ENCODE data around the gene DNTT. TPM values are rescaled to one million over a fixed set of nuclear protein-coding genes. Genes with fewer than 3 reads are reported as not detected.

Gene DNTT
- total and polyA plus RNA-seq, 9 of the 15 experiments (the other 6 are each of a cell fraction or from before 2014, with no cell fraction given): not detected

- DNase-seq (ENCODE audit: extremely low read depth in 1 of 4, low spot score in 3 of 4) (peak; percentile 55 to 63 (median 60)), FAIRE-seq (peak; percentile 78), ATAC-seq (peak; percentile 80)
- H3K4me2 ChIP-seq (ENCODE audit: insufficient read depth, low read length): no peak overlapping the region
- BruUV-seq (replicated peaks): no TSS peak
- H3K9me3 ChIP-seq (replicated peaks; ENCODE audit: control insufficient read depth, insufficient read depth, low read depth, low read length): no peaks in the 10 kb centered on the region
- intact Hi-C loops (cut with micrococcal nuclease): loop anchor here (10.0 kb wide), 1 partner anchor 374 kb away; no protein-coding TSS in a partner anchor
- H3K36me3 ChIP-seq (ENCODE audit: control insufficient read depth, insufficient read depth, low read length): no peaks in the 10 kb centered on the region
- no peaks in the 10 kb centered on the region for H3K79me2 ChIP-seq (ENCODE audit: control insufficient read depth, insufficient read depth, low read length)
- H3K27me3 ChIP-seq (ENCODE audit: control insufficient read depth in 2 of 2, insufficient read depth in 2 of 2, low read length in 2 of 2): peaks cover 0 to 14% of the 10 kb centered on the region in 2 experiments; a peak in 2 of 5 replicates
- H4K20me1 ChIP-seq (replicated peaks; ENCODE audit: control insufficient read depth, insufficient read depth, low read length): 0 out of 2 replicates have a peak, but pooled peaks cover 5% of the 10 kb centered on the region
- 10% methylated on average over 13 of the region's 16 CpGs for WGBS (ENCODE audit: insufficient coverage, low coverage, missing lambda C conversion rate)
- H3K27ac ChIP-seq (ENCODE audit: extremely low read depth, low read depth, low read length): no peak overlapping the region
- POLR2A ChIA-PET: interaction anchor here (0.5 kb wide), 1 partner anchor 45 kb away, joined by 3 read pairs; no protein-coding TSS in a partner anchor
- H3K4me1 ChIP-seq (replicated peaks in 1 of 2; ENCODE audit: control insufficient read depth in 2 of 2, insufficient read depth in 2 of 2, low read length in 2 of 2): peaks cover 0 to 14% of the 10 kb centered on the region in 2 experiments; a peak in 2 of 5 replicates
- no peaks in the 10 kb centered on the region for H3K9me1 ChIP-seq (ENCODE audit: control insufficient read depth, insufficient read depth, low read length)
- in situ Hi-C loops (cut with MboI): no loop called here
- H3K9ac ChIP-seq (ENCODE audit: insufficient read depth in 1 of 2, low read depth in 2 of 2, low read length in 2 of 2): no peak overlapping the region
- CTCF ChIA-PET (ENCODE audit: low intra/inter-chr PET ratio): no interaction called here
- no peak overlapping the region for H3K4me3 ChIP-seq
- H2AFZ ChIP-seq (ENCODE audit: low read depth, low read length): no peak overlapping the region
- TF ChIP-seq TEAD1 (CRISPR knock-in tag; IDR thresholded peaks at IDR 0.05): 0 out of 4 replicates have a peak, but pooled peaks of 1 of the 2 experiments have one; percentile 37
- TF ChIP-seq ETS1 (conservative IDR thresholded peaks at IDR 0.05; ENCODE audit: control insufficient read depth, low read depth, low read length): no peak
- peak; percentile 17; the same call in 1 of the 2 replicates for TF ChIP-seq STAG1 (CRISPR knock-in tag; IDR thresholded peaks at IDR 0.05; ENCODE audit: borderline replicate concordance)
- TF ChIP-seq SMAD4 (CRISPR knock-in tag; conservative IDR thresholded peaks at IDR 0.05): no peak
- no peak for TF ChIP-seq TFE3 (CRISPR knock-in tag; IDR thresholded peaks at IDR 0.05)
- TF ChIP-seq ATF4 (CRISPR knock-in tag; IDR thresholded peaks at IDR 0.05): no peak
- TF ChIP-seq CLOCK (CRISPR knock-in tag; IDR thresholded peaks at IDR 0.05; ENCODE audit: borderline replicate concordance): no peak
- TF ChIP-seq SMARCC2 (IDR thresholded peaks at IDR 0.05; ENCODE audit: low read depth): no peak
- TF ChIP-seq, protein P1, sequence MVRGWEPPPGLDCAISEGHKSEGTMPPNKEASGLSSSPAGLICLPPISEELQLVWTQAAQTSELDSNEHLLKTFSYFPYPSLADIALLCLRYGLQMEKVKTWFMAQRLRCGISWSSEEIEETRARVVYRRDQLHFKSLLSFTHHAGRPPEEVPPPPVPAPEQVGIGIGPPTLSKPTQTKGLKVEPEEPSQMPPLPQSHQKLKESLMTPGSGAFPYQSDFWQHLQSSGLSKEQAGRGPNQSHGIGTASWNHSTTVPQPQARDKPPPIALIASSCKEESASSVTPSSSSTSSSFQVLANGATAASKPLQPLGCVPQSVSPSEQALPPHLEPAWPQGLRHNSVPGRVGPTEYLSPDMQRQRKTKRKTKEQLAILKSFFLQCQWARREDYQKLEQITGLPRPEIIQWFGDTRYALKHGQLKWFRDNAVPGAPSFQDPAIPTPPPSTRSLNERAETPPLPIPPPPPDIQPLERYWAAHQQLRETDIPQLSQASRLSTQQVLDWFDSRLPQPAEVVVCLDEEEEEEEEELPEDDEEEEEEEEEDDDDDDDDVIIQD (CRISPR knock-in tag; IDR thresholded peaks at IDR 0.05): no peak
- no peak for TF ChIP-seq RFX5 (IDR thresholded peaks at IDR 0.05; ENCODE audit: low read depth, low read length)
- no peak for TF ChIP-seq ESRRB (CRISPR knock-in tag; IDR thresholded peaks at IDR 0.05; ENCODE audit: borderline replicate concordance)
- TF ChIP-seq MAFF (IDR thresholded peaks at IDR 0.05; ENCODE audit: low read length): no peak
- TF ChIP-seq NEUROD1 (IDR thresholded peaks at IDR 0.05; ENCODE audit: borderline replicate concordance, low read depth, low read length, partially characterized antibody): no peak
Observed at GRCh38 chr10:96370584-96371157, 66.4 kb downstream of the DNTT start.

Measured in K562 (cell line).